NCI-H345 (cell line): ENCODE data around the gene NDOR1.
"Not testable (repeated sequence)": the region's sequence is repeated elsewhere in the genome, so short reads cannot be mapped to it uniquely, and the experiment has no call there.

Experiments
- DNase-seq: peaks from one replicate; lab custom pipeline; 2025; lab: John Stamatoyannopoulos, UW

Gene NDOR1

GRCh38 chr9:137243626-137244485, 38.4 kb downstream of the NDOR1 start:
- no peak for DNase-seq

- peak; percentile 31 for DNase-seq
Measured at GRCh38 chr9:137244486-137245449, 39.3 kb downstream of the NDOR1 start.

- peak; percentile 68 for DNase-seq
Measured at GRCh38 chr9:137245450-137246421, 40.2 kb downstream of the NDOR1 start.

GRCh38 chr9:137247135-137247915, 41.8 kb downstream of the NDOR1 start:
- no peak for DNase-seq

- no peak for DNase-seq
Measured at GRCh38 chr9:137247916-137248175, 42.3 kb downstream of the NDOR1 start.

DNA sequence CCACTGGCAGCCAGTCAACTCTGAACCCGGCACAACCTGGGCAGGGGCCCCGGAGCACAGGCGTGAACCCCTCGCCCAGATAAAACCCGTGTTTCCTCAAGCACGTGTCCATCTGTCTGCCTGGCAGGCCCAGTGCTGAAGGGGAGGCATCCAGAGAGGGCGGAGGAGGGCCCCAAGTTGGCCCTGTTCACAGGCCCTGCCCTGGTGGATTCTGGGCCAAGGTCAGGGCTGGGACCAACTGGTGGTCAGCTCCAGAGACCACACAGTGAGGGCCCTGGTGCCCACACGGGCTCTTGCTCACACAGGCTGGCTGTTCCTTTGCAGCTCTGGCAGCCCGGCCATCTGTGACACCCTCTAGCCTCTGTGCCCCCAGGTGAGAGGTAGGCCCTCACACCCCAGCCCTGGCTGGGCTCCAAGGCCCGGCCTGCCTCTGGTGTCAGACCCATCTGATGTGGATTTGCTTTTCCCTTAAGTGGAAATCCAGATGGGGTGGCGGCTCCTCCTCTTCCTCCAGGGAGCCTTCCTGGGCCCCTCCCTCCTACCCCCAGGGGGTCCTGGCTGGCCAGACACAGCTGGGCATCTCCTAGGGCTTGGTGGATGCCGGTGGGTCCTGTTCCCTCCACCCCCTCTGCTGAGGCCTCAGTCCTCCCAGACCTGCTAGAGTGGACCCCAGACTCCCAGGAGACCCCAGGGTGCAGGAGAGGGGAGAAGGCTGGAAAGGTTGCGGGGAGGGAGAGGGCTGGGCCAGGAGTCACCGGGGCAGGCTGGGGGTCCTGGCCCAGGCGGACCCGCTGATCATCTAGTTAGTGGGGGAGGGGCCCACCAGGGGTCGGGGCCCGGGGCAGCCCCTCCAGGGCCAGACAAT, 45.1 kb downstream of the NDOR1 start:
- DNase-seq = no peak

GRCh38 chr9:137251194-137251461, 45.6 kb downstream of the NDOR1 start, which contains the start of gene STPG3:
Gene STPG3 (plus strand): TSS chr9:137251286. CDS start chr9:137251287, 1 bp downstream.
- DNase-seq = no peak

DNA sequence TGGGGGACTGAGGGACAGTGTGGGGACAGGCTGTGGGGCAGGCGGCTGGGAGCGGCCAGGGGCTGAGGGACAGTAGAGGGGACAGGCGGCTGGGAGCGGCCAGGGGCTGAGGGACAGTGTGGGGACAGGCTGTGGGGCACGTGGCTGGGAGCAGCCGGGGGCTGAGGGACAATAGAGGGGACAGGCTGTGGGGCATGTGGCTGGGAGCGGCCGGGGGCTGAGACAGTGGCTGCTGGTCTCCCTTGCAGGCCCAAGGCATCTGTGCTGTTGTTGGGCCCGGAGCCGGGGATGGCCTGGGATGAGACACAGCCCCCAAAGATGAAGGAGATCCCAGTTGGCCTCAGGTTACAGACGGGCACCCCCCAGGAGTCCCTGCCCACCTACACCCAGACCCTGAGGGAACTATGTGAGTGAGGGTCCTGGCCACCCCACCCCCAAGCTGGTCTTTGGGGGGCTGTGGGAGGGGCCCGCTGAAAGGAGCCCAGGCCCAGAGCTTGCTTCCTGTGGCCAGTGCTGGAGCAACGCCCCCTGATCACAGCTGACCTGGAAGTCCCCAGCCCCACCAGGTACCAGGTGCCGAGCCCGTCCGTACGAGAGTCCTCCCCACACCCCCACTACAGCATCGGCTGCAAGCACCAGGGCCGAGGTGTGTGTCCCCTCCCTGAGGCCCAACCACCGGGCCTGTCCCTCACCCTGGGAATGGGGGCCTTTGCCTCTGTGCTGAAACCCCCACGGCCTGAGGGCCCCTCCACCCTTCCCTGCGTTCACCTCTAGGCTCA, 46.2 kb downstream of the NDOR1 start:
- DNase-seq = no peak

DNA sequence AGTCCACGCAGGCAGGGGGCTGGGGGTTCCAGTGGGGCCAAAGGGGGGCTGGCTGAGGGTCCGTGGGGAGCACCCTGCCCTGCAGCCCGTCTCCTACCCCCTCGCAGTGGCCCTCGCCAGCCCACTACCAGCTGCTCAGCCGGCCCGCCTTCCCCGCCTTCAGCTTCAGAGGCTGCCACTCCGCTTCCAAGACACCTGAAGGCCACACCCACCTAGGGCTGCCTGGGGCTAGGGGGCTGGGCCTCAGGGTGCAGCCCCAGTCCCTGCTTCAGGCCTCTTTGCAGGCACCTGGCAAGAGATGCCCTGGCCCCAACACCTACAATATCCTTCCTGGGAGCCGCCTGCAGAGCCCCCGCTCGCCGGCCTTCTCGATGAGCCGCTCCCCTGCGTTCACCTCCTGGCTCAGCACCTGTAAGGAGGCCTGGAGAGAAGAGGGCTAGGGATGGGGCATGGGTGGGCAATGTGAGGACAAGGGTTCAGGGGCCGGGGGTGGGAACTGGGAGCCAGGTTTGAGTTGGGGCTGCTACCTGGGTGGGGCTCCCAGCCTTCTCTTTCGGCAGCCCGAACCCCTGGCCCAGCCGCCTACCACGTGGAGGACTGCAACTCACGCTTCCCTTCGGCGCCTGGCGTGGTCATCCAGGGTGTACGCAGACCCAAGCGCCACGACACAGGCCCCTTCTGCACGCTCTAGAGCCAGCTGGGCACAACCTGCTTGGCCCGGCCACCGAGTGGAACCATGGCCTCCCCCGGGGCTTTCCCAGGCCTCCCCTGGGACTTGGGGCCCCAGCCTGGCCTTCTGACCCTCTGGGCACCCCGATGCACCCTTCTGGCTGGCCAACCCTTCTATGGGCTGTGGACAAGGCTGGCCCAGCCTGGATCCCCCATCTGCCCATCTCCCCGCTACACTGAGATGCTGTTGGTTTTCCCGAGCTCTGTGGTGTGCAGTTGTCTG, 47.3 kb downstream of the NDOR1 start:
- peak; percentile 58 for DNase-seq

DNA sequence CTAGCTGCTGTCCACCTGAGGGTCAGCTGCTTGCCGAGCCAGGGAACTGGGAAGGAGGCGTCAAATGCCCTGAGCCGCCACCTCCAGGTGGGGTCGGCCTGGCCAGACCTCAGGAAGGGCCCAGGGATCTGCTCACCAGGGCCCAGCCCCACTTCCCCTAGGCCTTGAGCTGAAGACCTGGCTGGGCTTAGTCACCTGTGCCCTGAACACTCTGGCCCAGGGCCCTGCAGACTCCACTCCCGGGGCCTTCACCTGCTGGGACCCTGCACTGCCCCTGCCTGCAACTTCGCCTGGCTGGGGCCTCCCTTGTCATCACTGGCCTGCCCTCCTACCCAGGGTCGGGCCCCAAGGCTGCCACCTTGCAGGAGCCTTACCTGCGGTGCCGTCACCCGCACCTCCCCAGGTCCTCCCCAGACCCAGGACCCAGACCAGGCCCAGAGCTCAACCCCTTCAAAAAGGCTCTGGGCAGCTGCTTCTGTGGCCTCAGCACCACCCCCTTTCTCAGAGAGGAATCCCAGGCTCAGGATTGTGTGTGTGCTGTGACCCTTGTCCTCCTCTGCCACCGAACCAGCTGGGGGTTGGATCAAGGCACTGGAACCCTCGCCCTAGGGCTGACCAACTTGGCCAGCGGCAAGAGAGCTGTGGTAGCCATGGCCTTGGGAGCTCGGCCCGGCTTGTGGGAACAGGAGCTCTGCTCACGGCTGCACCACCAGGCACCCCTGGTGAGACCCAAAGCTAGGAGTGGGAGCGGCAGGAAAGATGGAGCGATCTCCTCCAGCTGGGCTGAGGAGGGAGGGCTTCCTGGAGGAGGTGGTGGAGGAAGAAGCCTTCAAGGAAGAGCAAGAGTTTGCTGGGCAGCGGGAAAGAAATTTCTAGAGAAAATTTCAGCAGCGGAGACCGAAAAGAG, 48.5 kb downstream of the NDOR1 start:
- no peak for DNase-seq

GRCh38 chr9:137254624-137255447, 49.3 kb downstream of the NDOR1 start, which contains the start of gene NELFB:
Gene NELFB (plus strand): TSS chr9:137255327.
- peak; percentile 92 for DNase-seq

DNA sequence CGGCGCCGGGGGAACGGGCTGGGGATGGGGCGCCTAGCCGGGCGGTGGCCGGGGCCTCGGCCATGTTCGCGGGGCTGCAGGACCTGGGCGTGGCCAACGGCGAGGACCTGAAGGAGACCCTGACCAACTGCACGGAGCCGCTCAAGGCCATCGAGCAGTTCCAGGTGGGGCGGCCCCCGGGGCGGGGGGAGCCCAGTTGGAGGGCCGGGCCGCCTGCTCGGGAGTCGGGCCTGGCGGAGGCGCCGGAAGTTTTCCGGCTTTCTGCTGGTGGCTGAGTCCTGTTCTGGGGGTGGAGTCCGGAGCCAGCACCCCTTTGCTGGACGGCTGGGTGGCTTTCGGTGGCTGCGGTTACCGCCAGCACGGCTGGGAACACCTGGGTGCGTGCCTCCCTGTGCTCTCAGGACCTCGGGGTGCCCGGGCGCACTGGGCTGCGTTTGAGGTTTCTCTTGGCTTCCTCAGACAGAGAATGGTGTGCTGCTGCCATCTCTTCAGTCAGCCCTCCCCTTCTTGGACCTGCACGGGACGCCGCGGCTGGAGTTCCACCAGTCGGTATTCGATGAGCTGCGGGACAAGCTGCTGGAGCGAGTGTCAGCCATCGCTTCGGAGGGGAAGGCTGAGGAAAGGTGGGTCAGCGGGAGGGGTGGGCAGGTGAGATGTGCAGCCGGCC, 50.1 kb downstream of the NDOR1 start:
- peak; percentile 70 for DNase-seq

DNA sequence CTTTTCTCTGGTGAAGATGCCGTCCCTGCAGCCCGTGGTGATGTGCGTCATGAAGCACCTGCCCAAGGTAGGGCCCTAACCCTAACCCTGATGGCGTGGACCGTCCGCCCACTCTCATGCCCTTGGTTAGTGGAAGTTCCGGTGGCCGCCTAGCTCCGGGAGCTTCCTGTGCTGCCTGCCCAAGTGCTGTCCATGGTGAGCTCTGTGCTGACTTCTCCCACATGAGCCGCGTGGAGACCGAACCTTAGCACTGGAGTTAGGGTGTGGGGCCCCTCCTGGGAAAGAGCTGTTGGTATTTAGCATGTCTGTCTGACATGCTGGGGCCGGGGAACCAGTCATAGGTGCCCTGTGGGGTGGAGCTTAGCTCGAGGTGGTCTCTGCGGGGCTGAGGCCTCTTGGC, 50.9 kb downstream of the NDOR1 start:
- no peak for DNase-seq

GRCh38 chr9:137256856-137257255, 51.4 kb downstream of the NDOR1 start:
- no peak for DNase-seq

DNA sequence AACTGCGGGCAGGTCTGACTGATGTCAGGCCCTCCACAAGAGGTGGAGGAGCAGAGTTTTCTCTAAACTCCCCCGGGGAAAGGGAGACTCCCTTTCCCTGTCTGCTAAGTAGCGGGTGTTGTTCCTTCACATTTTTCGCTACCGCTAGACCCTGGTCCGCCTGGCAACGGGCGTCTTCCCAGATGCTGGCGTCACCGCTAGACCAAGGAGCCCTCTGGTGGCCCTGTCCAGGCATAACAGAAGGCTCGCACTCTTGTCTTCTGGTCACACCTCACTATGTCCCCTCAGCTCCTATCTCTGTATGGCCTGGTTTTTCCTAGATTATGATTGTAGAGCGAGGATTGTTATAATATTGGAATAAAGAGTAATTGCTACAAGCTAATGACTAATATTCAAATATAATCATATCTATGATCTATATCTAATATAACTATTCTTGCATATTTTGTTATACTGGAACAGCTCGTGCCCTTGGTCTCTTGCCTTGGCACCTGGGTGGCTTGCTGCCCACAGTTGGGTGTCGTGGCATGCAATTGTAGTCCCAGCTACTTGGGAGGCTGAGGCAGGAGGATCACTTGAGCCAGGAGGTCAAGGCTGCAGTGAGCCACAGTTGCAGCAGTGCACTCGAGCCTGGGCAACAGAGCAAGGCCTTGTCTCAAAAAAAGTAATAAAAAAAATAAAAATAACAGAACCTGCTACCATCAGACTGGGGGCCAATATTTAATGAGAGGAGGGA, 56.8 kb downstream of the NDOR1 start:
- not testable (repeated sequence) for DNase-seq
